ENCODE data around the gene C3. TPM values are rescaled to one million over a fixed set of nuclear protein-coding genes. Genes with fewer than 3 reads are reported as not detected.

C3 gene
- total RNA-seq, 1 experiment from 2014 or later: 658 TPM

DNA sequence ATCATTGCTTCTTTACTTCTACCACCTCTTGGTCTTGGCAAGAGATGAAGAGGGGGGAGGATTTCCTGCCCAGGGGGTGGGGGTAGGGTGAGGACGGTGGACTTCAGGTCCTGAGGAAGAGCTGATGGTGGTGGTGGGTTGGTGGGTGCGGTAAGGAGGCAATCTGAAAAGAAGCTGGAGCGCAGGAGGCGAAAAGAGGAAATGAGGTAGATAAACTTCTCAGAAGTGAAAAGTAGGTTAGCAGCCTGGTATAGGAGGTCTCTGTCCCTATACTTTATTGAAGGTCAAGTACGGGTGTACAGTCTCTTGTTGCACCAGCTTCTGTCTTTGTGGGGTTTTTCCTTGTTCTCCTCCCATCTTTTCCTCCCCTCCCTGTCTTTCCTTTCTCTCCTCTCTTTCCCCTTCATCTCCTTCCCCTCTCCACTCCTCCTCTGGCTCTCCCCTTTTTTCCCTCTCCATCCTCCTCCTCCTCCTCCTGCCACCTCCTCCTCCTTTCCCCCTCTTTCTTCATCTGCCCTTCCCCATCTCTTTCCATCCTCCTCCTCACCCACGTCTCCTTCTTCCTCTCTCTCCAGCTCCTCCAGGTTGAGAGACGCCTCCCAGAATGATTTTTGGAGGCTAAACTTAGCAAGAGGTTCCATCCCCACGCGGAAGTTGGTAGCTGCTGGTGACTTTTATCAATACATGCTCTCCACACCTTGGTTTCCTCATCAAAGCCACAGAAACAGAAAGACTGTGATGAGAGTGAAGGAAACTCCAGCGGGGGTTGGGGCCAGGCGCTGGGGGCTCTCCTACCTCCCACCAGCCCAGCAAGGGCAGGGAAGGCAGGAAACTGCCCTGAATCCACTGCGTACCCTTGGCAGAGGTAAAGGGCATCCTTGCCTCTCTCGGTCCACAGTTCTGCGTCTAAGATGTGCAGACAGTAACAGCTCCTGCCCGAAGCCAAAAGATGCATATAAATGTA lies 65.8 kb downstream of the C3 start:
- CTCF ChIA-PET: interaction anchor here (0.6 kb wide), 1 partner anchor 33 kb away, joined by 3 read pairs; no protein-coding TSS in a partner anchor
- intact Hi-C loops (cut with micrococcal nuclease; ENCODE audit: unreplicated experiment): no loop called here
- no peak overlapping the region for H3K27ac Mint-ChIP-seq (ENCODE audit: unreplicated experiment)

DNA sequence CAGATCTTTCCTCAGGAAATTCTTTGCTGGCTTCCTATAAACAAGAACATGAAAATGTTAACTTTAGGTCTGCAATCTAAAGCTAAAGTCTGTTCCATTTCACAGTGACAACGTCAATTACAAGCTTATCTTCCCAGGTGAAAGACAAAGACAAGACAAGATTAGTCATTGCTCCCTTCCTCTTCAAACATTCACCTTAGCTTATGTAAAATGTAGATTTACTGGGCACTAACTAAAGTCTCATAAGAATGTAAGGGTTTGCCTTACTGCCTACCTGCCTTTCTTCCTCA lies 67.7 kb downstream of the C3 start:
- H3K4me3 Mint-ChIP-seq (ENCODE audit: low read depth, unreplicated experiment): no peak overlapping the region
- intact Hi-C loops (cut with micrococcal nuclease; ENCODE audit: unreplicated experiment): no loop called here
- DNase-seq: no peak
- H3K36me3 Mint-ChIP-seq (ENCODE audit: insufficient read depth, unreplicated experiment): no peaks in the 10 kb centered on the region
- no peak overlapping the region for H3K27ac Mint-ChIP-seq (ENCODE audit: unreplicated experiment)
- CTCF ChIA-PET: interaction anchor here (0.6 kb wide), 1 partner anchor 210 kb away, joined by 4 read pairs; no protein-coding TSS in a partner anchor
- TF ChIP-seq, protein P1, sequence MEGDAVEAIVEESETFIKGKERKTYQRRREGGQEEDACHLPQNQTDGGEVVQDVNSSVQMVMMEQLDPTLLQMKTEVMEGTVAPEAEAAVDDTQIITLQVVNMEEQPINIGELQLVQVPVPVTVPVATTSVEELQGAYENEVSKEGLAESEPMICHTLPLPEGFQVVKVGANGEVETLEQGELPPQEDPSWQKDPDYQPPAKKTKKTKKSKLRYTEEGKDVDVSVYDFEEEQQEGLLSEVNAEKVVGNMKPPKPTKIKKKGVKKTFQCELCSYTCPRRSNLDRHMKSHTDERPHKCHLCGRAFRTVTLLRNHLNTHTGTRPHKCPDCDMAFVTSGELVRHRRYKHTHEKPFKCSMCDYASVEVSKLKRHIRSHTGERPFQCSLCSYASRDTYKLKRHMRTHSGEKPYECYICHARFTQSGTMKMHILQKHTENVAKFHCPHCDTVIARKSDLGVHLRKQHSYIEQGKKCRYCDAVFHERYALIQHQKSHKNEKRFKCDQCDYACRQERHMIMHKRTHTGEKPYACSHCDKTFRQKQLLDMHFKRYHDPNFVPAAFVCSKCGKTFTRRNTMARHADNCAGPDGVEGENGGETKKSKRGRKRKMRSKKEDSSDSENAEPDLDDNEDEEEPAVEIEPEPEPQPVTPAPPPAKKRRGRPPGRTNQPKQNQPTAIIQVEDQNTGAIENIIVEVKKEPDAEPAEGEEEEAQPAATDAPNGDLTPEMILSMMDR (IDR thresholded peaks at IDR 0.05; ENCODE audit: unreplicated experiment): no peak
- BruUV-seq (replicated peaks): no TSS peak
- H3K27me3 Mint-ChIP-seq (ENCODE audit: unreplicated experiment): peaks cover 18% of the 10 kb centered on the region
- H3K9me3 Mint-ChIP-seq (ENCODE audit: low read depth, unreplicated experiment): no peaks in the 10 kb centered on the region
- no peaks in the 10 kb centered on the region for H3K4me1 Mint-ChIP-seq (ENCODE audit: low read depth, unreplicated experiment)

More for the DNA sequence above, 65.8 kb downstream of the C3 start:
- TF ChIP-seq, protein P1 (IDR thresholded peaks at IDR 0.05; ENCODE audit: unreplicated experiment): no peak
- H3K9me3 Mint-ChIP-seq (ENCODE audit: low read depth, unreplicated experiment): no peaks in the 10 kb centered on the region
- H3K27me3 Mint-ChIP-seq (ENCODE audit: unreplicated experiment): peaks cover 27% of the 10 kb centered on the region
- H3K4me3 Mint-ChIP-seq (ENCODE audit: low read depth, unreplicated experiment): no peak overlapping the region
- H3K4me1 Mint-ChIP-seq (ENCODE audit: low read depth, unreplicated experiment): no peaks in the 10 kb centered on the region
- no TSS peak for BruUV-seq (replicated peaks)
- no peak for DNase-seq
- no peaks in the 10 kb centered on the region for H3K36me3 Mint-ChIP-seq (ENCODE audit: insufficient read depth, unreplicated experiment)

GRCh38 chr19:6651965-6652804 lies 68.3 kb downstream of the C3 start:
- CTCF ChIA-PET: no interaction called here
- BruUV-seq (replicated peaks): no TSS peak
- intact Hi-C loops (cut with micrococcal nuclease; ENCODE audit: unreplicated experiment): no loop called here
- Mint-ChIP-seq H3K27me3 (ENCODE audit: unreplicated experiment) (peaks cover 17% of the 10 kb centered on the region), H3K4me1 (ENCODE audit: low read depth, unreplicated experiment) (no peaks in the 10 kb centered on the region), H3K36me3 (ENCODE audit: insufficient read depth, unreplicated experiment) (no peaks in the 10 kb centered on the region), H3K4me3 (ENCODE audit: low read depth, unreplicated experiment) (no peak overlapping the region), H3K27ac (ENCODE audit: unreplicated experiment) (no peak overlapping the region), H3K9me3 (ENCODE audit: low read depth, unreplicated experiment) (no peaks in the 10 kb centered on the region)
- TF ChIP-seq, protein P1 (IDR thresholded peaks at IDR 0.05; ENCODE audit: unreplicated experiment): no peak
- no peak for DNase-seq

DNA sequence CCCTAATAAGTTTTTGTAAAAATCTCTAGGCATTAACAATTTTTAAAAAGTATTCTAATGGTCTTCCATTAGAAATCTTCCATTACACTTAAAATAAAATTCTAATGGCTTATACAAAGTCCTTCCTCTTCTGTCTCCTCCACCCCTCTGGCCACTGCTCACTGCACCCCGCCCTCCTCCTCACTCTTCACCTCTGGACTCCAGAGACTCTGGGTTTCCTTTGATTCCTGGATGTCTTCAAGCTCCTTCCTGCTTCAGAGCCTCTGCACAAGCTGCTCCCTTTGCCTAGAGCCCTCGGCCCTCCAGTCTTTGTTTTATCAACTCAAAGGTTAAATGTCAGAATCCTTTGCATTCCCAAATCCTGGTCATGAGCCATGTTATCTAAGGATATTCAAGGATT lies 71.3 kb downstream of the C3 start:
- no TSS peak for BruUV-seq (replicated peaks)
- Mint-ChIP-seq H3K9me3 (ENCODE audit: low read depth, unreplicated experiment) (no peaks in the 10 kb centered on the region), H3K27ac (ENCODE audit: unreplicated experiment) (no peak overlapping the region), H3K27me3 (ENCODE audit: unreplicated experiment) (peaks cover 36% of the 10 kb centered on the region), H3K36me3 (ENCODE audit: insufficient read depth, unreplicated experiment) (no peaks in the 10 kb centered on the region), H3K4me3 (ENCODE audit: low read depth, unreplicated experiment) (no peak overlapping the region), H3K4me1 (ENCODE audit: low read depth, unreplicated experiment) (no peaks in the 10 kb centered on the region)
- intact Hi-C loops (cut with micrococcal nuclease; ENCODE audit: unreplicated experiment): no loop called here
- CTCF ChIA-PET: no interaction called here
- TF ChIP-seq, protein P1 (IDR thresholded peaks at IDR 0.05; ENCODE audit: unreplicated experiment): no peak
- DNase-seq: no peak
